CD4-positive, alpha-beta T cell treated with Interleukin-6 at 100 ng/mL for 8 hours (primary cell): ENCODE results near the gene ANGPTL2.

Experiments used
- DNase-seq: peaks from one replicate; pipeline ENCODE4 v3.0.0-alpha.2; 2020; ENCODE audit warnings: mixed read lengths, low spot score

Gene ANGPTL2

DNA sequence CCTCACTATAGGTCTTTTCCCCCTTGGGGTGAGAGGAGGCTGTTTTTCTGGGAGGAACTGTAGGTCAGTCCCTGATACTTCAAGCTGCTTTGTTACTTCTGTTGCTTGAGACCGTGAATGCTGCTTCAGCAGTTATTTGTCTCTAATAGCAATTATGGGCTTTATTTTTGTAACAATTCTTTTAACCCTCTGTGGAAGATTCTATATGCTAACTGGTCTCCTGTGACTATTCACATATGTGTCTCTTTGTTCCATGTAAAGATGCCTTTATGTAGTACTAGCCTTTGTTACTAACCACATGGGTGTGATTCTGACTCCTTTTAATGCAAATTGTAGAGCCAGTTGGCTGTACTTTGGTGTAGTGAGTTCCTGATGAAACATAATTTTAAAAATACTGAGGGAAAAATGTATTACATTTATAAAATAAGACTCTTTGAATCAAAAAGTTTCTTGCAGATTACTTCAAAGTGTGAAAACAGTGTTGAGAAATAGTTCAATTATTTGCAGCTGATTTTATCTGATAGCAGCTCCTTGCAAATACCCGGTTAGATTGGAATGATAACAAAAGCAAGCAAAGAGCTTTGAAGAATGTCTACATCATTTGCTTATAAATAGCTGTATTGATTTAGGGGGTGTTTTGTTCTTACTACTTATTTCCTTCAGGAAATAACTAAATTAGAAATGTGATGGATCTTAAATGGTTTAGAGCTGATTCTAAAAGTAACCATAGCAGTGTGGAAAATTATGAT is 46.6 kb downstream of the ANGPTL2 start:
- DNase-seq: no peak

DNA sequence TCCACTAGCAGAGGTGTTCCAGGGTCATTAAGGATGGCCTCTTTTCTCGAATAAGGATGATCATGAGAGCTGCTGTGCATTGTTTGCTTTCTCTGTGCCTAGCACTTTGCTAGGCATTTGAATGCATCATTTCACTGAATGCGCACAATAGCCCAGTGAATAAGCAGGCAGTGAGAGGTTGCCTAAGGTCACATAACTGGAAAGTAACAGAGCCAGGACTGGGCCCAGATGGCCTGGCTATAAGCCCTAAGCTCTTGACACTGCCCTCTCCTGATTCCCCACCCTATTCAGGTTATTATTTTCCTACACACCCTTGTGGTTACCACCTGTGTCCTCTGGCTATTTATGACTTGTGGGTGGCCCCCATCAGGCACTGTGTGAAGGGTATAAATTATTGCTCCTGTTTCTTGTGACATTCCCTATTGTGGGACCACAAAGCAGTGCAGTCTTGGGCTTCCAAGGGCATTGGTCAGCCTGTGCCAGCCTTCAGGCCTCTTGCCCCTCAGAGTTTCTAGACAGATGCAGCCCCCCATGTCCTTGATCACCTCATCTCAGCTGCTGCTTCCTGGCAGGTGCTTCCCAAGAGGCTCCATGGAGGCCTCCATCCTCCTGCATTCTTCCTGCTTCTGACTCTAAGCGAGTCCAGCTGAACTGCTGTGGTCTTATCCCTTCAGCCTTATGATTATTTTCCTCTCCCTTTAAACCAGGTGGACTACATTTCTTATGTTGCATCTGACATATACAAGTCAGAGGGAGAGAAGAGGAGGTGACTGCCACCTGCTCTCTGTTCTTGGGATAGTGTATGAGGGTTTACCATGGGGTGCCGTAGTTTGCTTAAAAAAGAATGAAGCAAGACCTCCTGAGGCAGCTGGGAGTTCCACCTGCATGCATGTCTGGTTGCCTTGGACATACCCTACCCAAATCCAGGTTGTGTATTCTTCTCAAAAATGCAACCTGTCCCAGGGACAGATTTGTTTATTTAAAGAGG is 47.6 kb downstream of the ANGPTL2 start:
- DNase-seq: no peak

DNA sequence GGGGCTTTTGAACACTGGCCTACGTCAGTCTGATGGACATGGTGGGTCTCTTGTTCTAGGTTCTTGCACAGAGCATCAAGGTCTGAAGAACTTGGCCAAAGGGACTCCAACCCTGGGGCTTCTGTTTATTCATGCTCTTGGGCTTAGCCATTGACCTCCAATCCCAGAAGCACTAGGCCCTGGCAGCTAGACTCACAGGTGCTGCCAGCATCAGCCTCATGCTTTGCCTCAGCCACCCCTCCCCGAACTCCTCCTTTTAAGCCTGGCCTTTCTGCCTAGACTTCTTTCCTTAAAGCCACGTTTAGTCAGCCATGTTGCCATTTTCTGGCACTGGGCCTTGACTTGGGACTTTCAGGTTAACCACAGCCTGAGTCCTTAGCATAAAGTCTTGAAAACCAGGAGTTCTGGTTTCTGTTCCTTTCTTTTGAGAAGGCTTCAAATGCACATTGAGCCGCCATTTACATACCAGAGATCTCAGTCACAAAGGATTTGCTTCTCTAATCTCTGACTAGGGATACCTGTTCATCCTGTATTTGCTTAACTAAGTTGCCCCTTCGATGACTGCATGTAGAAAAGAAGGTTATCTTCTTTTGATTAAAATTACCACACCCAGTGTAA is 54.7 kb downstream of the ANGPTL2 start:
- no peak for DNase-seq

DNA sequence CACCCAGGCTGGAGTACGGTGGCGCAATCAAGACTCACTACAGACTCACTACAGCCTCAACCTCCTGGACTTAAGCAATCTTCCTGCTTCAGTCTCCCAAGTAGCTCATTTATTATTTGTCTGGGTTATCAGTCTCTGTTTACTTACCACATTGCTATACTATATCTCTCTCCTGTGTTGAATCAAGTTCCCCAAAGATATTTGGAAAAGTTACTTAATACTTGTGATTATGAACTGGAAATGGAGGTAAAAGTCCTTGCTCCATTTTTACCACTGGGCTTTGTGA is 55.6 kb downstream of the ANGPTL2 start:
- no peak for DNase-seq

DNA sequence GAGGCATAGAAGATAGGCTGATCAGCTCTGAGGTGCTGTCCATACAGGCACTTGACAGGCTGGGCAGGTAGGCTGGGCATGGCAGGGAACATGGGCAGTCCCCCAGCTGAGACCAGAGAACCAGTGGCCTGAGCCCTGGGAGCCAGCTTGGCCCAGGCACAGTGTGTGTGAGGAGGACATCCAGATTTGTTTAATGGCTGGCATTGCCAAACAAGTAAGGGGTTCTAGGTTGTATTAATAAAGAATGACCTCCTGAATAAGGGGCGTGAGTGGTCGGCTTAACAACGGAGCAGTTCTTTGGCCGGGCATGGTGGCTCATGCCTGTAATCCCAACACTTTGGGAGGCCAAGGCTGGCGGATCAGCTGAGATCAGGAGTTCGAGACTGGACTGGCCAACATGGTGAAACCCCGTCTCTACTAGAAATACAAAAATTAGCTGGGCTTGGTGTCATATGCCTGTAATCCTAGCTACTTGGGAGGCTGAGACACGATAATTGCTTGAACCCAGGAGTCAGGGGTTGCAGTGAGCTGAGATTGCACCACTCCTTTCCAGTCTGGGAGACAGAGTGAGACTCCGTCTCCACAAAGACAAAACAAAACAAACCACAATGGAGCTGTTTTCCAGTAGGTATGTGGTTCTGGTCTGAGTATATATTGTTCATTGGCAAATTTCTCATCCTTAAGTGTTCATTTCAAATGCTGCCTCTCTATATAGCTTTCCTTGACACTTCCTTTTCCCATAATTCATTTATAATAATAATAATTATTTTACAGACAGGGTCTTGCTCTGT is 56.2 kb downstream of the ANGPTL2 start:
- DNase-seq: no peak

DNA sequence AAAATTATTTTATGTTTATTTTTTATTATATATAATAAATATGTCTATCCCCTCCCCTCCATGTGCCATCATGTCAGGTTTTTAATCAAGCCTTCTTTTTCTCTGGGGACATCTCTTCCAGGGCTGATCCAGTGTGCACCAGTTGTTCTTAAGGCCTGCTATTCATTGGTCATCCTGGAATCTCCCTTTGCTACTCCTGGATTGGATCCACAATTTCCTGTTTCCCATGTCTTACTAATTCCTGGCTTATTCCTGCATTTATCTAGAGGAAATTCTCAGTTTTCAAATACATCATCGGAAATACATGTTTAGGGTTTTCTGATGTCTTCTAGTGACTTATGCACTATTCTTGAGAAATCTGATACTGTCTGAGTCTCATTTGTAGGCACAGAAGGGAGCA is 56.8 kb downstream of the ANGPTL2 start:
- no peak for DNase-seq

DNA sequence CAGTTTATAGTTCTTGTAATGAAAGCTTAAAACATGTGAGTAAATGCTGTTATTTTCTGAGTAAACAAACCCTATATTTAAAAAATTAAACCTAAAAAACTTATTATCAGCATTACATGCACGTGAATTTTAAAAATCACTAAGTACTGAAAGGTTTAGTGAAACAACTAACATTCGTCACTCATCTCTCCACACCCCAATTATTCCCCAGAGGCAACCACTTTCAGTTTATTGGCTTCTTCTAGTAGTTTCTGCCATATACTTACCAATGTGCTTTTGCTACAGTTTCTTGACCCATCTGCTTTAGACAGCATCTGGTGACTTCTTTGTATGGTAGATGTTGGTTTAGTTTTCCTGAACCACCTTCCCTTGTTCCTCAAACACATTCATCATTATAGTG is 58.1 kb downstream of the ANGPTL2 start:
- no peak for DNase-seq

DNA sequence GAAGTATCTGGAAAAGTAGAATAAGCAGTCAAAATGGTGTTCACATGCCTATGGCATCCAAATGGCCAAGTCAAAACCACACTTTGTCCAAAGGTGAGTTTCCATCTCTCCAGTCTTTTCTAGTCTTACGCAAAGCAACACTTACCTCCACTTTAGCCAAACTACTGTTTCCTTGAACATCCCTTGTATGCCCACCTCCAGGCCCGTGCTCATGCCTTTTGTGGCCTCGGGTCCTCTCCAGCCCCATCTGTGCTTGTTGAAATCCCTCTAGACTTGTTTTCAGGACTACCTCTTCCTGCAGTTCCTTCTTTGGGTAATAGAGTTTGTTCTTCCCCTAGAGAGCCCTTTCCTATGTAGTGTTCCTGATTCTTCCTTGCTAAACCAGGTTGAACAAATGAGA is 61.0 kb downstream of the ANGPTL2 start:
- DNase-seq: no peak

DNA sequence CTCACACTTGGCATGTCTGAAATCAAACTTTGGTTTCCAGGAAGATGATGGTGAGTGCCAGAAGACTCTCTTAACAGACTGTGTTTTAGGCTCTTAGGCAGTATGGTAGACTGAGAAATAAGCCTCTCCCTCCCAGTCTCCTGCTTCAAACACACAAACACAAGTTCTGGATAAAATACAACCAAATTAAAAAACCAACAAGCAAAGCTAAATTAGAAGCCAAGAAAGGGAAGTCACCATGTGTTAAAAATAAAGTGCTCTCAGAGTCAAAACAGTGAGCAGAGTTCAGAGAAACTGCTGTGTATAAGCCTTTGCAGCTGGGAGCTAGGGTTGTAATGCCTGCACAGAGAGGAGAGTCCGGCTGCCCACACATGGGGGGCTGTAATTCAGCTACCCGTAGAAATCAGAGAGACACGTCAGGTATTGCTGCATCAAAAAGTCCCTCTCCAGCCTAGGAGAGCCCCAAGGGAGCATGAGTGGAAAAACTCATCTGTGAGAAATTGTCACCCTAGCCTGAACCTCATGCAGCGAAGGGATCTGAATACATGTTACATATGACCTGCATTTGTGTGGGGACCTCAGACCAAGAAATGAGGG is 62.6 kb downstream of the ANGPTL2 start:
- no peak for DNase-seq

DNA sequence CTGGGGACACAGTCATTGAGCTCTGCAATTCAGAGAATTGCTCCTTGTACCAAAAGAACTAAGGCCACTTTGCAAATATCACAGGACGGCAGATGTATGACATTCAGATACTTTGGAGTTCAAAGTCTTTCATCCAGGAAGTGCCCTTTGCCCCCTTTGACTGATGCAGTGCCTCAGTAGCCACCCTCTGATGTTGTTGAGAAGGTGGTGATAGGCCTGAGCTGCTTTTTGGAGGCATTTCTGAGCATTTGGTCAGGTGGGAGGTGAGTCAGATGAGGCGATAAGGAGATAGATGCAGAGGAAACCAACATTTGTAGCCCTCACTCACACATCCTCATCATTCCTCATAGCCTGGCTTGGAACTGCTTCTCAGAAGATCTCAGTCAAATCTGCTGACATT is 63.4 kb downstream of the ANGPTL2 start:
- no peak for DNase-seq

DNA sequence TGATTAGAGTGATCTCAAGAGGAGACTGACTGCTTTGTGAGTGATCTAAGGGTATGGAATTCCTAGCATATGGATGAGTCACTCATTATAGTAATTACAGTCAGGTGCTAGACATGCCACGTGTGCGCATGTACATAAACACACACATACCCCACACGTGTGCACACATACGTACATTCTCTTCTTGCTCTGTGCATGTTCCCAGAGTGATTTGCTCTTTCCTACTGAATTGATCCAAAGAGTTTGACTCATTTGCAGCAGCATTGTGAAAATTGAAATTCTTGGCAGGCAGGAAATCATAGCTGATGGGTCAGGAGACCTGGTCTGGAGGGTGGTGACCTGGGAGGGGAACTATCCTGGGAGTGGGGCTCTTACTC is 63.8 kb downstream of the ANGPTL2 start:
- DNase-seq: no peak

DNA sequence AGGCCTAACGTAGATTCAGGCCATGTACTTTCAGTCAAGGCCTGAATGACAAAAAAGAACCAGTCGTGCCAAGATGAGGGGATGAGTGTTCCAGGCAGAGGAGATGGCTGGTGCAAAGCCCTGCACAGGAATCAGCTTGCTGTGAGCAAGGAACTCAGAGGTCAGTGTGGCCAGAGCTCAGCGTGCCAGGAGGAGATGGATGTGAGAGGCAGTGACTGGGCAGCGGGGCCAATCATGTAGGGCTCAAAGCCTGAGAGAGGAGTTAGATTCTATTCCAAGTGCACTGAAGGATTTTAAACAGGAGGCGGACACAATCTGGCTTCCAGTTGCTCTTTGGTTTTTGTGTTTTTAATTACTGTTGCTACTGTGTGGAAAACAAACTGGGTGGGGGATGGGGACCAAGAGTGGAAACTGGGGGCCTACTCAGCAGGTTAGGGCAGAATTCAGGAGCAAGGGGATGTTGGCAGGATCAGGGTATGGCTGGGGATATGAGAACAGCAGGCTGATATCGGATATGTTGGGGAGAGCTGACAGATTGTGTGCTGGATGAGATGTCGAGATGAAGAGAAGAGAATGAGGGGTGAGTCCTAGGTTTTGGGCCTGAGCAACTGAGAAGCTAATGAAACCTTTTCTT is 64.3 kb downstream of the ANGPTL2 start:
- no peak for DNase-seq

DNA sequence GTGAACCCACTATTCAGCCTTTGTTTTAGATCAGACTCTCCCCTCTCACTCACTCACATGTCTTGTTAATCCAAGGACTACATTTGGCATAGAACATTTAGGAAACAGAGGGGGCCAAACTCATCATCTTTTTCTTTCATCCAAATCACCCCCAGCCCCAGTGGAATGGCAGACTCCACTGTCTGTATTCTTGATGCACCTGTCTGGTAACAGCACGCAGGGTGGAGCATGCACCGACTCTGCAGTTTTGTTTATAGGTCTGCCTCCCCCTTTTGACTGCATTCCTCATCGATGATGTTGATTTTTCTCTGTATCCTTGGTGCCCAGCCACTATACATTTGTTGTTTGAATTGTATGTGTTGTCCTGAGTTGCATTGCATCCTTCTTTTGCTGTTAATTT is 66.0 kb downstream of the ANGPTL2 start:
- DNase-seq: no peak

DNA sequence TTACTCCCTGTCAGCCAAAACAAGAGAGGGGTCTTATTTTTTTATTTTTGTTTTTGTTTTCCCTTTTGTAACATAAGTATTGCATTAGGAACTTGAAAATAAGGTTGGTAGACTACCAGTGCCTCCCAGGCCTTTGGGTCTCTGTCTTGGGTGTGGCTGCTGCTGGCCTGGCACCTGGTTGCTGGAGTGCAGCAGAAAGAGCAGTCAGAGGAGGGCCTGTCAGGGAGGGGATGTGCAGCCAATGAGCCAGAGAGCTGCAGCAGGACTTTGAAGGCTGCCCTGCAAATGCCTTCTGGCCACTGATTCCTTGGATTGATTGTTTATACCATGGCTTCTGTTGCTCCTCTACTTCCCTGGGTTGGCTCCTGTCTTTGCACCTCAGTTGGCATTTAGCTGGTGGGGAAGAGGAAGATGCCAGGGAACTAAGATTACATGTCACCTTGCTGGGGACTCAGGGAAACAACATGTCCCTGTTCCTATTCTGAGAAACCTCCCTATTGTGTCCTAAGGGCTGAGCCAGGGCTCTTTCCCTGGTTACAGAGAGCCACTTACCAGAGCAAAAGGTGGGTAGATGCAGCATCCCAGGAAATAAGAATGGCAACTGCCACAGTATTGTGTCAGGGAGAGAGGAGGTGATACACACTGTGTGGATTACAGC is 66.6 kb downstream of the ANGPTL2 start:
- DNase-seq: no peak

DNA sequence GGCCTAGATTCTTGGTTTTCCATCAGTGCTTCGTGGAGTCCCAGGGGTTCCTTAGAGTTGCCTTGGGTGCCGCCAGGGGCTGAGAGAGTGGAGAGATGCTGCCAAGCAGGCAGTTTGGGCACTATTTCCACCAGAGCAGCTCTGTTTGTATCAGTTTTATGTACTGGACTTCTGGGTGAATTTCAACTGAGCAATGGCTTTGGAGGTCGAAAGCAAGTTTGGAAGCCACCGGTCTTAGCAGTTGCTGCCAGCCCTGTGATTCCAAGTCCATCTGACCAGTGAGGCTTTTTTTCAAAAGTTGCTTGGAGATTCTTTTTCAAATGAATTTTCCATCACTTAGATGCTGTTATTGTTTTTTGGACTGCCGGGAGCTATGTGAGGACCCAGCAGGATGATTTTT is 68.5 kb downstream of the ANGPTL2 start:
- DNase-seq: no peak

DNA sequence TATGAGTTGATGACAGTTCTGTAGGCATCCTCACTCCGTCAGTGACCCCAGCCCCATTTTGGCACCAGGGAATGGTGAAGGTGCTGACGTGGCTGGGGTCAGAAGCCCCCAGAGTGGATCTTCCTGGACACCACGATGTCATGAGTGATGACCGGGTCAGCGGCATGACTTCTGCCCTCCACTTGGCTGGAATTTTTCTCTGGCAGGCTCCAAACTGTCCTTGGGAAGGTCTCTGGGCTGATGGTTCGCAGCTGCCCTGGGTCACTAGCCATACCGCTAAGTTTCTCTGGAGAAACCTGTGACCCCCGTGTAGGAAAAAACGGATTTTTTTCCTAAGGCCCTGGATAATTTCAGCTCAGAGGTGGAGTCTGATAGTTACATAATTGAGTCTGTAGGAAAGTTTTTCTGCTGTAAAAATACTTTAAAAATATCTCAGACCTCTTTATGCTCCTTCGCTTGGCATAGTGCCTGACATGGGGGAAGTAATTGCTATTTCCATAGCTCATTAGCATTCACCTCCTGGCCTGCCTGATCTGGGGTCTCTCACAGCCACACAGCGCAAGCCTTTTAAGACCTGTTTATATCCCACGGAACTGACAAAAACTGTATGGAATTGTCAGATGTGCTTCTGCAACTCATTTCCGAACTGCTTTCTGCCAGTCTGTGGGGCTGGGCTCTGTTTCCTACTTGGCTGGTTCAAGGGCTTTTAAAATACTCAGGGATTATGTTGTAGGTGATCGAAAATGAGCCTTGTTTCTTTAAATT is 69.2 kb downstream of the ANGPTL2 start:
- DNase-seq: no peak

DNA sequence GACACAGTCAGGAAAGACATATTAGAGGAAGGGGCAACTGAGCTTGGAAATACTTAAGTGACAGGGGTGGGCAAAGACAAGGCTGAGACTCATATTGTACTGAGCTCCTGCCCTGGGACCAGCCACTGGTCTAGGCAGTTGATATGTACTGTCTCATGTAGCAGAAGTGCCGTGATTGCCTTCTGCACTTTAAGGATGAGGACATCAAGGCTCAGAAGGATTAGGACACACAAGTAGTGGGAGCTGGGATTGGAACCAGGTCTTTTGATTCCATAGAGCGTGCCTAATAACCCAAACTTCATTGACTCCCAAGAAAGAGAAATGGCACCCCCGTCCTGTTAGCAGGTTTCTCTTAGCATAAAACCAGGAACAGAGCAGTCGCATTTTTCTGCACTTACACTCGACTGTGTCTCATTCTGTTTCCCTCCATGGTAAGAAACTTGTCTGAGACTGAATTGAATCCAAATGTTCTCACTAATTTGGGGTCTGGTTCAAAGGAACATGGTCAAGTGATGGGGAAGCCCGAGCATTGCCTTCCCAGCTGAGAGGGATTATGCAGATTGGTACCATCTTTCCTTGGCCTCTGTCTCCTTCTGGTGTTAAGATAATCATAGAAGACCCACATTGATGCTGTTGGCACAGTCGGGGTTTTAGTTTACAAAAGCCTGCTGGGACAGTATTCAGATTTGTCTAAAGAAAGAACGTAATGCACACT is 70.4 kb downstream of the ANGPTL2 start:
- DNase-seq: no peak

DNA sequence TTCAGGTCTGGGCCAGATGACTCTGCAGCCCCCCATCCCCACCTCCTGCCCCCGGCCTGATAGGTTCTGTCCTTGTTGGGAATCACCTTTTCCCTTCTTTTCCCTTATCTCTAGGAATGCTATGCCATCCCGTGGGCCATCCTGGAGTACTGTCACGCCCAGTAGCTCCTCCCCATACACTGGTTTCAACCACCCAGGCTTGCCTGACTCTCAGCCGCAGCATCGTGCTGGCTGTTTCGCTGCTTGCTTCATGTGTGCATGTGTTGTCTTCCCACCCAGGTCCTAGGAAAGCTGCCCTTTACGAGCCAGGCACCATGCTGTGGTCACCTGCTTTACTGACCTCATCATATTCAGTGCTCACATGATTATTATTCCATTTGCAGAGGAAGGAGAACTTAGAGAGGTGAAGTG is 71.8 kb downstream of the ANGPTL2 start:
- no peak for DNase-seq

DNA sequence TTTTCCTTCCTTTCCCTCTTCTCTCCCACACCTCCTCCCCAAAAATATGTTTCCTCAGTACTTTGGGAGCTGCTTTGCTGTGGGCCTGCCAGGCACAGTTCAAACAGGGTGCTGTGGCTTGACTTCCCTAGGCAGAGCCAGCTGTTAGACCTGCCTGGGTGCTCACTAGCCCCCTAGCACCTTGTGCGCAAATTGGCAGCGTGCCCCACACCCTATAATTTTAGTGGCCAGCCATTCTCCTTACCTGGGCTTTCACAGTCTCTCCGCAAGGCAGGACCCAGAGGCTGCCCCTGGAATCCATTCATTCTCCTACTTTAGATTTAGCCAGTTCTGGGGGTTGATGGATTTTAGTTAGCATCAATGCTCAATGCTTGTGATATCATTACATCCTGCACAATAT is 72.3 kb downstream of the ANGPTL2 start:
- no peak for DNase-seq
